ENCODE measurements around the gene TNFRSF9. TPM values are rescaled to one million over a fixed set of nuclear protein-coding genes. Genes with fewer than 3 reads are reported as not detected.

The TNFRSF9 gene
- total RNA-seq, 1 experiment from 2014 or later: not detected

DNA sequence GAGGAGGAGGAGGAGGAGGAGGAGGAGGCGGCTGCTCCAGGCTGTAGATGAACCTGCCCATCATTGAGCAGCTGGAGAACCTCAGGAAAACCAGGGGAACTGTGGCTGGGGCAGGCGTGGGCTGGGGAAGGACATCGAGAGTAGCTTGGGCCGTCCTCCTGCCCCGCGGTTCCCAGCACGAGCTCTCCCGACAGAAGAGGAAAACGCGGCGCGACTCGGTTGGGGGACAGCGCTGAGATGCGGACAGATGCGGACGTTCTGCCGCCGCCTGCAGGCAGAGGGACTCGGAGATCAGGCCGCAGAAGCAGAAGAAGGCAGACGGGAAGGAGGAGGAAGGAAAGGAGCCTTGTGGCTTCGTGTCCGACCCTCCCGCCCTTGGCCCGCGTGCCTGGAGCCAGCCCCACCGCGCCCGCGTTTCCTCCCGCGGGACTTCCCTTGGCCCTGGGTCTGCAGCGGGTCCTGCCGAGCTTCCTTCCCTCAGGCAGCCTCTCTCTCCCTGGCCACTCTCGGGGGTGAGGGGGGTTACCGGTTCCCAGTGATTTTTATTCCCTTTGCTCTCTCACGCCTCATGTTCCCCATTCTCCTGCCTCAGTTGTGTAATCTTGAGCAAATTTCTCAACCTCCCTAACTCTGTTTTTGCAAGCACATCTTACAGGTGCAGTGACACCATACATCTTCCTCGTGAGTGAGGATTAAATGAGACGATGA, 1.7 kb upstream of the TNFRSF9 start (continued):
- TF ChIP-seq, protein P1, sequence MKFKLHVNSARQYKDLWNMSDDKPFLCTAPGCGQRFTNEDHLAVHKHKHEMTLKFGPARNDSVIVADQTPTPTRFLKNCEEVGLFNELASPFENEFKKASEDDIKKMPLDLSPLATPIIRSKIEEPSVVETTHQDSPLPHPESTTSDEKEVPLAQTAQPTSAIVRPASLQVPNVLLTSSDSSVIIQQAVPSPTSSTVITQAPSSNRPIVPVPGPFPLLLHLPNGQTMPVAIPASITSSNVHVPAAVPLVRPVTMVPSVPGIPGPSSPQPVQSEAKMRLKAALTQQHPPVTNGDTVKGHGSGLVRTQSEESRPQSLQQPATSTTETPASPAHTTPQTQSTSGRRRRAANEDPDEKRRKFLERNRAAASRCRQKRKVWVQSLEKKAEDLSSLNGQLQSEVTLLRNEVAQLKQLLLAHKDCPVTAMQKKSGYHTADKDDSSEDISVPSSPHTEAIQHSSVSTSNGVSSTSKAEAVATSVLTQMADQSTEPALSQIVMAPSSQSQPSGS (CRISPR knock-in tag; IDR thresholded peaks at IDR 0.05; ENCODE audit: borderline replicate concordance, low read depth): peak; percentile 47; the same call in 1 of the 2 replicates
- TF ChIP-seq ETV6 (CRISPR knock-in tag; IDR thresholded peaks at IDR 0.05) (peak; percentile 91), NR2C2 (CRISPR knock-in tag; IDR thresholded peaks at IDR 0.05) (peak; percentile 77), ZBTB21 (CRISPR knock-in tag; IDR thresholded peaks at IDR 0.05; ENCODE audit: borderline replicate concordance) (no peak; the same call in 1 of the 2 replicates), NR3C1 (CRISPR knock-in tag; conservative IDR thresholded peaks at IDR 0.05; ENCODE audit: low read depth) (no peak), SMAD3 (CRISPR knock-in tag; IDR thresholded peaks at IDR 0.05; ENCODE audit: borderline replicate concordance) (peak; percentile 93; the same call in 1 of the 2 replicates), RELA (CRISPR knock-in tag; IDR thresholded peaks at IDR 0.05; ENCODE audit: borderline replicate concordance) (no peak), ZNF416 (CRISPR knock-in tag; IDR thresholded peaks at IDR 0.05) (no peak), GABPB1 (CRISPR knock-in tag; IDR thresholded peaks at IDR 0.05) (no peak), EMX1 (CRISPR knock-in tag; IDR thresholded peaks at IDR 0.05) (0 out of 2 replicates have a peak, but pooled peaks have one; percentile 40), CREM (CRISPR knock-in tag; IDR thresholded peaks at IDR 0.05) (no peak), ZNF671 (CRISPR knock-in tag; IDR thresholded peaks at IDR 0.05) (no peak), NFYB (CRISPR knock-in tag; conservative IDR thresholded peaks at IDR 0.05; ENCODE audit: low read depth) (peak; percentile 40; the same call in 1 of the 2 replicates), FOXP1 (CRISPR knock-in tag; IDR thresholded peaks at IDR 0.05; ENCODE audit: borderline replicate concordance) (peak; percentile 98), ZNF263 (CRISPR knock-in tag; IDR thresholded peaks at IDR 0.05; ENCODE audit: low read depth) (peak; percentile 81), ZNF232 (CRISPR knock-in tag; IDR thresholded peaks at IDR 0.05) (peak; percentile 87; the same call in 1 of the 2 replicates), FOXK1 (CRISPR knock-in tag; IDR thresholded peaks at IDR 0.05) (peak; percentile 72)
- TF ChIP-seq, protein P2, sequence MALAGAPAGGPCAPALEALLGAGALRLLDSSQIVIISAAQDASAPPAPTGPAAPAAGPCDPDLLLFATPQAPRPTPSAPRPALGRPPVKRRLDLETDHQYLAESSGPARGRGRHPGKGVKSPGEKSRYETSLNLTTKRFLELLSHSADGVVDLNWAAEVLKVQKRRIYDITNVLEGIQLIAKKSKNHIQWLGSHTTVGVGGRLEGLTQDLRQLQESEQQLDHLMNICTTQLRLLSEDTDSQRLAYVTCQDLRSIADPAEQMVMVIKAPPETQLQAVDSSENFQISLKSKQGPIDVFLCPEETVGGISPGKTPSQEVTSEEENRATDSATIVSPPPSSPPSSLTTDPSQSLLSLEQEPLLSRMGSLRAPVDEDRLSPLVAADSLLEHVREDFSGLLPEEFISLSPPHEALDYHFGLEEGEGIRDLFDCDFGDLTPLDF (CRISPR knock-in tag; IDR thresholded peaks at IDR 0.05): peak; percentile 93
- TF ChIP-seq, protein P3, sequence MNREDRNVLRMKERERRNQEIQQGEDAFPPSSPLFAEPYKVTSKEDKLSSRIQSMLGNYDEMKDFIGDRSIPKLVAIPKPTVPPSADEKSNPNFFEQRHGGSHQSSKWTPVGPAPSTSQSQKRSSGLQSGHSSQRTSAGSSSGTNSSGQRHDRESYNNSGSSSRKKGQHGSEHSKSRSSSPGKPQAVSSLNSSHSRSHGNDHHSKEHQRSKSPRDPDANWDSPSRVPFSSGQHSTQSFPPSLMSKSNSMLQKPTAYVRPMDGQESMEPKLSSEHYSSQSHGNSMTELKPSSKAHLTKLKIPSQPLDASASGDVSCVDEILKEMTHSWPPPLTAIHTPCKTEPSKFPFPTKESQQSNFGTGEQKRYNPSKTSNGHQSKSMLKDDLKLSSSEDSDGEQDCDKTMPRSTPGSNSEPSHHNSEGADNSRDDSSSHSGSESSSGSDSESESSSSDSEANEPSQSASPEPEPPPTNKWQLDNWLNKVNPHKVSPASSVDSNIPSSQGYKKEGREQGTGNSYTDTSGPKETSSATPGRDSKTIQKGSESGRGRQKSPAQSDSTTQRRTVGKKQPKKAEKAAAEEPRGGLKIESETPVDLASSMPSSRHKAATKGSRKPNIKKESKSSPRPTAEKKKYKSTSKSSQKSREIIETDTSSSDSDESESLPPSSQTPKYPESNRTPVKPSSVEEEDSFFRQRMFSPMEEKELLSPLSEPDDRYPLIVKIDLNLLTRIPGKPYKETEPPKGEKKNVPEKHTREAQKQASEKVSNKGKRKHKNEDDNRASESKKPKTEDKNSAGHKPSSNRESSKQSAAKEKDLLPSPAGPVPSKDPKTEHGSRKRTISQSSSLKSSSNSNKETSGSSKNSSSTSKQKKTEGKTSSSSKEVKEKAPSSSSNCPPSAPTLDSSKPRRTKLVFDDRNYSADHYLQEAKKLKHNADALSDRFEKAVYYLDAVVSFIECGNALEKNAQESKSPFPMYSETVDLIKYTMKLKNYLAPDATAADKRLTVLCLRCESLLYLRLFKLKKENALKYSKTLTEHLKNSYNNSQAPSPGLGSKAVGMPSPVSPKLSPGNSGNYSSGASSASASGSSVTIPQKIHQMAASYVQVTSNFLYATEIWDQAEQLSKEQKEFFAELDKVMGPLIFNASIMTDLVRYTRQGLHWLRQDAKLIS (CRISPR knock-in tag; IDR thresholded peaks at IDR 0.05; ENCODE audit: borderline replicate concordance): 0 out of 2 replicates have a peak, but pooled peaks have one; percentile 58
- TF ChIP-seq, protein P4, sequence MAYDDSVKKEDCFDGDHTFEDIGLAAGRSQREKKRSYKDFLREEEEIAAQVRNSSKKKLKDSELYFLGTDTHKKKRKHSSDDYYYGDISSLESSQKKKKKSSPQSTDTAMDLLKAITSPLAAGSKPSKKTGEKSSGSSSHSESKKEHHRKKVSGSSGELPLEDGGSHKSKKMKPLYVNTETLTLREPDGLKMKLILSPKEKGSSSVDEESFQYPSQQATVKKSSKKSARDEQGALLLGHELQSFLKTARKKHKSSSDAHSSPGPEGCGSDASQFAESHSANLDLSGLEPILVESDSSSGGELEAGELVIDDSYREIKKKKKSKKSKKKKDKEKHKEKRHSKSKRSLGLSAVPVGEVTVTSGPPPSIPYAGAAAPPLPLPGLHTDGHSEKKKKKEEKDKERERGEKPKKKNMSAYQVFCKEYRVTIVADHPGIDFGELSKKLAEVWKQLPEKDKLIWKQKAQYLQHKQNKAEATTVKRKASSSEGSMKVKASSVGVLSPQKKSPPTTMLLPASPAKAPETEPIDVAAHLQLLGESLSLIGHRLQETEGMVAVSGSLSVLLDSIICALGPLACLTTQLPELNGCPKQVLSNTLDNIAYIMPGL (CRISPR knock-in tag; IDR thresholded peaks at IDR 0.05): 0 out of 2 replicates have a peak, but pooled peaks have one; percentile 31
- TF ChIP-seq, protein P5, sequence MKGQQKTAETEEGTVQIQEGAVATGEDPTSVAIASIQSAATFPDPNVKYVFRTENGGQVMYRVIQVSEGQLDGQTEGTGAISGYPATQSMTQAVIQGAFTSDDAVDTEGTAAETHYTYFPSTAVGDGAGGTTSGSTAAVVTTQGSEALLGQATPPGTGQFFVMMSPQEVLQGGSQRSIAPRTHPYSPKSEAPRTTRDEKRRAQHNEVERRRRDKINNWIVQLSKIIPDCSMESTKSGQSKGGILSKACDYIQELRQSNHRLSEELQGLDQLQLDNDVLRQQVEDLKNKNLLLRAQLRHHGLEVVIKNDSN (CRISPR knock-in tag; IDR thresholded peaks at IDR 0.05): peak; percentile 66; the same call in 1 of the 2 replicates
- TF ChIP-seq, protein P6, sequence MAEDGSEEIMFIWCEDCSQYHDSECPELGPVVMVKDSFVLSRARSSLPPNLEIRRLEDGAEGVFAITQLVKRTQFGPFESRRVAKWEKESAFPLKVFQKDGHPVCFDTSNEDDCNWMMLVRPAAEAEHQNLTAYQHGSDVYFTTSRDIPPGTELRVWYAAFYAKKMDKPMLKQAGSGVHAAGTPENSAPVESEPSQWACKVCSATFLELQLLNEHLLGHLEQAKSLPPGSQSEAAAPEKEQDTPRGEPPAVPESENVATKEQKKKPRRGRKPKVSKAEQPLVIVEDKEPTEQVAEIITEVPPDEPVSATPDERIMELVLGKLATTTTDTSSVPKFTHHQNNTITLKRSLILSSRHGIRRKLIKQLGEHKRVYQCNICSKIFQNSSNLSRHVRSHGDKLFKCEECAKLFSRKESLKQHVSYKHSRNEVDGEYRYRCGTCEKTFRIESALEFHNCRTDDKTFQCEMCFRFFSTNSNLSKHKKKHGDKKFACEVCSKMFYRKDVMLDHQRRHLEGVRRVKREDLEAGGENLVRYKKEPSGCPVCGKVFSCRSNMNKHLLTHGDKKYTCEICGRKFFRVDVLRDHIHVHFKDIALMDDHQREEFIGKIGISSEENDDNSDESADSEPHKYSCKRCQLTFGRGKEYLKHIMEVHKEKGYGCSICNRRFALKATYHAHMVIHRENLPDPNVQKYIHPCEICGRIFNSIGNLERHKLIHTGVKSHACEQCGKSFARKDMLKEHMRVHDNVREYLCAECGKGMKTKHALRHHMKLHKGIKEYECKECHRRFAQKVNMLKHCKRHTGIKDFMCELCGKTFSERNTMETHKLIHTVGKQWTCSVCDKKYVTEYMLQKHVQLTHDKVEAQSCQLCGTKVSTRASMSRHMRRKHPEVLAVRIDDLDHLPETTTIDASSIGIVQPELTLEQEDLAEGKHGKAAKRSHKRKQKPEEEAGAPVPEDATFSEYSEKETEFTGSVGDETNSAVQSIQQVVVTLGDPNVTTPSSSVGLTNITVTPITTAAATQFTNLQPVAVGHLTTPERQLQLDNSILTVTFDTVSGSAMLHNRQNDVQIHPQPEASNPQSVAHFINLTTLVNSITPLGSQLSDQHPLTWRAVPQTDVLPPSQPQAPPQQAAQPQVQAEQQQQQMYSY (CRISPR knock-in tag; IDR thresholded peaks at IDR 0.05): peak; percentile 65
- TF ChIP-seq, protein P7, sequence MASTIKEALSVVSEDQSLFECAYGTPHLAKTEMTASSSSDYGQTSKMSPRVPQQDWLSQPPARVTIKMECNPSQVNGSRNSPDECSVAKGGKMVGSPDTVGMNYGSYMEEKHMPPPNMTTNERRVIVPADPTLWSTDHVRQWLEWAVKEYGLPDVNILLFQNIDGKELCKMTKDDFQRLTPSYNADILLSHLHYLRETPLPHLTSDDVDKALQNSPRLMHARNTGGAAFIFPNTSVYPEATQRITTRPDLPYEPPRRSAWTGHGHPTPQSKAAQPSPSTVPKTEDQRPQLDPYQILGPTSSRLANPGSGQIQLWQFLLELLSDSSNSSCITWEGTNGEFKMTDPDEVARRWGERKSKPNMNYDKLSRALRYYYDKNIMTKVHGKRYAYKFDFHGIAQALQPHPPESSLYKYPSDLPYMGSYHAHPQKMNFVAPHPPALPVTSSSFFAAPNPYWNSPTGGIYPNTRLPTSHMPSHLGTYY (CRISPR knock-in tag; IDR thresholded peaks at IDR 0.05): no peak
- TF ChIP-seq, protein P8, sequence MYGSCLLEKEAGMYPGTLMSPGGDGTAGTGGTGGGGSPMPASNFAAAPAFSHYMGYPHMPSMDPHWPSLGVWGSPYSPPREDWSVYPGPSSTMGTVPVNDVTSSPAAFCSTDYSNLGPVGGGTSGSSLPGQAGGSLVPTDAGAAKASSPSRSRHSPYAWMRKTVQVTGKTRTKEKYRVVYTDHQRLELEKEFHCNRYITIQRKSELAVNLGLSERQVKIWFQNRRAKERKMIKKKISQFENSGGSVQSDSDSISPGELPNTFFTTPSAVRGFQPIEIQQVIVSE (CRISPR knock-in tag; IDR thresholded peaks at IDR 0.05; ENCODE audit: borderline replicate concordance): no peak
